GM12873 (cell line): Measurements from ENCODE around the gene VIL1.

Source experiments
- TF ChIP-seq, protein P1 (sequence below): IDR thresholded peaks from 2 replicates; pipeline ENCODE4 v1.5.1; 2012; ENCODE audit warnings: low read depth, mild to moderate bottlenecking, moderate library complexity, low read length, control low read depth; ENCODE audit not compliant: insufficient read depth; ENCODE audit errors: missing control alignments

Gene VIL1

DNA sequence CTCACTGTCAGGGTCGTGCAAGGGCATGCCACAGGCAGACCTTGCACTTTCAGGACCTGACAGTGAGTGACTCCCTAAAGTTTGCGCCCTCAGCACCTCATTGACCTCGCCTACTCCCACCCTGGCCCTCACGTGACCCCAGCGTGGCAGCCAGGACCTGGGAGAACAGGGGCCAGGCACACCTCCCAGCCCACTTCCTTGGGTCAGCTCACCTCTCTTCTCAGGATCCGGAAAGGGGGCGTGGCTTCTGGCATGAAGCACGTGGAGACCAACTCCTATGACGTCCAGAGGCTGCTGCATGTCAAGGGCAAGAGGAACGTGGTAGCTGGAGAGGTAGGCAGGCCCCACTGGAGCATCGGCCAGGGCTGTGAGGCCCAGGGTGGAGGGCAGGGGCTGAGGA is 8.8 kb downstream of the VIL1 start:
- TF ChIP-seq, protein P1, sequence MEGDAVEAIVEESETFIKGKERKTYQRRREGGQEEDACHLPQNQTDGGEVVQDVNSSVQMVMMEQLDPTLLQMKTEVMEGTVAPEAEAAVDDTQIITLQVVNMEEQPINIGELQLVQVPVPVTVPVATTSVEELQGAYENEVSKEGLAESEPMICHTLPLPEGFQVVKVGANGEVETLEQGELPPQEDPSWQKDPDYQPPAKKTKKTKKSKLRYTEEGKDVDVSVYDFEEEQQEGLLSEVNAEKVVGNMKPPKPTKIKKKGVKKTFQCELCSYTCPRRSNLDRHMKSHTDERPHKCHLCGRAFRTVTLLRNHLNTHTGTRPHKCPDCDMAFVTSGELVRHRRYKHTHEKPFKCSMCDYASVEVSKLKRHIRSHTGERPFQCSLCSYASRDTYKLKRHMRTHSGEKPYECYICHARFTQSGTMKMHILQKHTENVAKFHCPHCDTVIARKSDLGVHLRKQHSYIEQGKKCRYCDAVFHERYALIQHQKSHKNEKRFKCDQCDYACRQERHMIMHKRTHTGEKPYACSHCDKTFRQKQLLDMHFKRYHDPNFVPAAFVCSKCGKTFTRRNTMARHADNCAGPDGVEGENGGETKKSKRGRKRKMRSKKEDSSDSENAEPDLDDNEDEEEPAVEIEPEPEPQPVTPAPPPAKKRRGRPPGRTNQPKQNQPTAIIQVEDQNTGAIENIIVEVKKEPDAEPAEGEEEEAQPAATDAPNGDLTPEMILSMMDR = no peak

DNA sequence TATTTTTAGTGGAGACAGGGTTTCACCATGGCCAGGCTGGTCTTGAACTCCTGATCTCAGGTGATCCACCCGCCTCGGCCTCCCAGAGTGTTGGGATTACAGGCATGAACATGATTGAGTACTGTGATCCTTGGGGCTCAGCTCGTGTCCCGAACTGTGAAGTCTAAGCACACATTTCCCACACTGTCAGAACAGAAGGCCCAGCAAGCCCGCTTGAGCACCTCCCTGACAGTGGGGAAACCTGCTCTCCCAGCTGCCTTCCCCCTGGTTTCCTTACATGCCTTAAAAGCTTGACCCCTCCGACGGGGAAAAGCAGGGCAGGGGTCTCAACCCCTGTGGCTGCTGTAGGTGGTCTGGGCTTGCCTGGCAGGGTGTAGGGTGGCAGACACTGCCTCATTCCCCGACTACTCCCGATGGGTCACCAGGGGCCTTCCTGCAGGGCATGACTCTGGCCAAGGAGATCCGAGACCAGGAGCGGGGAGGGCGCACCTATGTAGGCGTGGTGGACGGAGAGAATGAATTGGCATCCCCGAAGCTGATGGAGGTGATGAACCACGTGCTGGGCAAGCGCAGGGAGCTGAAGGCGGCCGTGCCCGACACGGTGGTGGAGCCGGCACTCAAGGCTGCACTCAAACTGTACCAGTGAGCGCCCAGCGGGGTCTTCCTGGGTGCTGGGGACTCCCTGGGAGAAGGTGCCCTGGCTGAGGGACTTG is 10.1 kb downstream of the VIL1 start:
- TF ChIP-seq, protein P1 = no peak

DNA sequence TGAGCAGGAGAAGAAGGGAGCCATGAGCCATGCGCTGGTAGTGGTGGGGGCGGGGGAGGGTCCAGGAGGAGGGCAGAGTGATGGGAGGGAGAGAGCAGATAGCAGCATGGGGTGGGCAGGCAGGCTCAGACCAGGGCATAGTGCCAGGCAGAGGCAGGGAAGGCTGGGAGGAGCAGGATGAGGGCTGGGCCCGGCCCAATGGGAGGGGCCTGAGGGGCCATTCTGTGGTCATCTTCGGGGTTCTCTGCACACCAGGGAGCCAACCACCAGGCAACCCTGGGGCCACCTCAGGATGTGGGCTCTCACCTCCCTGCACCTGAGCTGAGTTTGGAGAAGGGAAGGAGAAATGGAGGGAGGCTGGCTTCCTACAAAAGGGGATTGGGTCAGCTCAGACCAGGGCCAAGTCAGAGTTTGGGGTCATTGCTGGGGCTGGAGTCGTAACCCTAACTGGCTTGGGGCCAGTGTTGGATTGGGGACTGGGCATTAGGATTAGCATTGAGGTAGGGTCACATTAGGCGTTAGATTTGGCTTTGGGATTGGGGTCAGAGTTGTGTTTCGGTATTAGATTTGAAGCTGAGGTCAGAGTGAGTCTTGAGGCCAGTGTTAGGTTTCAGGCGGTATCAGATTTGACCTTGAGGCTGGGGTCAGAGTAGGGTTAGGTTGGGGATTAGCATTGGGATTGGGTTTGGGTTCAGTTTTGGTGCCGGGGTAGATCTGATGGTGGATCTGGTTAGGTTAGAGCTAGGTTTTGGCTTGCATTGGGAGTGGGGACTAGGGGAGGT is 11.2 kb downstream of the VIL1 start:
- TF ChIP-seq, protein P1 = no peak

- TF ChIP-seq, protein P1 = no peak
Observed at GRCh38 chr2:218430721-218431120, 11.8 kb downstream of the VIL1 start.

- TF ChIP-seq, protein P1 = no peak
Observed at GRCh38 chr2:218431878-218432277, 13.0 kb downstream of the VIL1 start.

- TF ChIP-seq, protein P1 = no peak
Observed at GRCh38 chr2:218432676-218433365, 13.9 kb downstream of the VIL1 start.

GRCh38 chr2:218434456-218434855 is 15.5 kb downstream of the VIL1 start:
- TF ChIP-seq, protein P1 = no peak
